GM12801 (cell line): ENCODE measurements around the gene CDK17.

Experiments used
- CTCF ChIP-seq: IDR thresholded peaks from one replicate; pipeline ENCODE4 v1.5.1; 2011; ENCODE audit warnings: control low read depth; ENCODE audit not compliant: insufficient read length; ENCODE audit errors: extremely low read depth

The CDK17 gene

GRCh38 chr12:96235484-96235826 lies 164.8 kb downstream of the CDK17 start:
- TF ChIP-seq CTCF = no peak

GRCh38 chr12:96234591-96235483 lies 165.4 kb downstream of the CDK17 start:
- TF ChIP-seq CTCF = no peak

GRCh38 chr12:96233939-96234461 lies 166.2 kb downstream of the CDK17 start:
- no peak for TF ChIP-seq CTCF

- no peak for TF ChIP-seq CTCF
These were observed 167.1 kb downstream of the CDK17 start for GRCh38 chr12:96233168-96233567.

- no peak for TF ChIP-seq CTCF
These were observed 169.6 kb downstream of the CDK17 start for GRCh38 chr12:96230646-96231045.

- TF ChIP-seq CTCF = no peak
These were observed 171.5 kb downstream of the CDK17 start for GRCh38 chr12:96228566-96229248.
